ENCODE results near the gene DICER1.

The DICER1 gene

DNA sequence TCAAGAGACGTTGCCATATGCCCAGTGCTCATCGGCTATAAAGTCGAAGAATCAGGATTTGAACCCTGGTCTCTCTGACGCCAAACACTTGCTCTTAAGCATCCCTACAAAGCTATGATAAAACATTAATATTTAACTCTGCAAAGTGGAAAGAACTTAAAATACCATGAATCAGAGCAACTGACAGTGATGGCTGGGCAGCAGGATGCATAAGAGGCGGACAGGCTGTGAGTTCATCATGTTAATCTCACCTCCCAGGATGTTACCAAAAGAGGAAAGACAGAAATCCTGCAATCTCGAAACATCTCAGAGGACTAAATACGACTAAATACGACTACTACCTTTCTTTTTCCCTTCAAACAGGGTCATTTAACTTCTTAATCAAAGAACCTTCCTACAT, 5.8 kb downstream of the DICER1 start:
- Histone ChIP-seq H3K79me2 (ENCODE audit: insufficient read depth, low read depth) (peaks cover 95% of the 10 kb centered on the region), H3K4me1 (ENCODE audit: low read depth, poor library complexity, severe bottlenecking) (peaks cover 10% of the 10 kb centered on the region), H3K27me3 (ENCODE audit: insufficient read depth, low read depth) (no peaks in the 10 kb centered on the region), H3K27ac (no peak overlapping the region), H2AFZ (ENCODE audit: low read depth) (no peak overlapping the region), H4K20me1 (ENCODE audit: insufficient read depth) (no peaks in the 10 kb centered on the region), H3K4me2 (no peak overlapping the region), H3K4me3 (IDR thresholded peaks at IDR 0.05; ENCODE audit: insufficient read depth, low read depth, low read length) (no peak overlapping the region), H3K9ac (no peak overlapping the region), H3K36me3 (ENCODE audit: insufficient read depth) (no peaks in the 10 kb centered on the region)
- no peak for TF ChIP-seq CTCF (conservative IDR thresholded peaks at IDR 0.05; ENCODE audit: low read depth, low read length)

- Histone ChIP-seq H3K36me3 (ENCODE audit: insufficient read depth) (no peaks in the 10 kb centered on the region), H3K9ac (no peak overlapping the region), H3K27ac (no peak overlapping the region), H3K4me2 (no peak overlapping the region), H3K27me3 (ENCODE audit: insufficient read depth, low read depth) (no peaks in the 10 kb centered on the region), H2AFZ (ENCODE audit: low read depth) (no peak overlapping the region), H3K4me1 (ENCODE audit: low read depth, poor library complexity, severe bottlenecking) (peaks cover 10% of the 10 kb centered on the region), H3K79me2 (ENCODE audit: insufficient read depth, low read depth) (peaks cover 95% of the 10 kb centered on the region), H3K4me3 (IDR thresholded peaks at IDR 0.05; ENCODE audit: insufficient read depth, low read depth, low read length) (no peak overlapping the region), H4K20me1 (ENCODE audit: insufficient read depth) (no peaks in the 10 kb centered on the region)
- no peak for TF ChIP-seq CTCF (conservative IDR thresholded peaks at IDR 0.05; ENCODE audit: low read depth, low read length)
These were observed 6.4 kb downstream of the DICER1 start for GRCh38 chr14:95150910-95151309.

GRCh38 chr14:95149441-95149840, 7.9 kb downstream of the DICER1 start:
- Histone ChIP-seq H3K9ac (no peak overlapping the region), H3K79me2 (ENCODE audit: insufficient read depth, low read depth) (peaks cover 94% of the 10 kb centered on the region), H3K27ac (no peak overlapping the region), H4K20me1 (ENCODE audit: insufficient read depth) (no peaks in the 10 kb centered on the region), H2AFZ (ENCODE audit: low read depth) (no peak overlapping the region), H3K36me3 (ENCODE audit: insufficient read depth) (no peaks in the 10 kb centered on the region), H3K4me1 (ENCODE audit: low read depth, poor library complexity, severe bottlenecking) (peaks cover 2% of the 10 kb centered on the region), H3K4me2 (no peak overlapping the region), H3K27me3 (ENCODE audit: insufficient read depth, low read depth) (no peaks in the 10 kb centered on the region), H3K4me3 (IDR thresholded peaks at IDR 0.05; ENCODE audit: insufficient read depth, low read depth, low read length) (no peak overlapping the region)
- TF ChIP-seq CTCF (conservative IDR thresholded peaks at IDR 0.05; ENCODE audit: low read depth, low read length) = no peak

DNA sequence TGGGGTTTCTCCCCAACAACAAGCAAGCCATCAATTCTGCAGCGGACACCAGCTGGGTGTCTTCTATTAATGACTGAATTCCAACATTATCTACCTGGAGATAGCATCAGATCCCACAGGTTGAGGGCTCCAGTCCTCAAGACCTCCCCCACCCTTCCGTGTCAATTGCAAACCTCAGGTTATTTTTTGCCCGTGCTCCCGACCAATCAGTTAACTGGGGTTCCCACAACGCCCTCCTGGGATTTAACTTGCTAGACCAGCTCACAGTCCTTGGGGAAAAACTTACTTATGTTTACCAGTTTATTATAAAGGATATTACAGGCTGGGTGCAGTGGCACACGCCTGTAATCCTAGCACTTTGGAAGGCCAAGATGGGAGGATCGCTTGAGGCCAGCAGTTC, 9.7 kb downstream of the DICER1 start:
- H3K4me2 ChIP-seq = no peak overlapping the region

More for the DNA sequence above, 9.7 kb downstream of the DICER1 start:
- no peaks in the 10 kb centered on the region for H4K20me1 ChIP-seq (ENCODE audit: insufficient read depth)
- no peak overlapping the region for H3K4me3 ChIP-seq (IDR thresholded peaks at IDR 0.05; ENCODE audit: insufficient read depth, low read depth, low read length)
- no peaks in the 10 kb centered on the region for H3K27me3 ChIP-seq (ENCODE audit: insufficient read depth, low read depth)
- peaks cover 90% of the 10 kb centered on the region for H3K79me2 ChIP-seq (ENCODE audit: insufficient read depth, low read depth)
- H3K9ac ChIP-seq = no peak overlapping the region
- H3K27ac ChIP-seq = no peak overlapping the region
- no peak for TF ChIP-seq CTCF (conservative IDR thresholded peaks at IDR 0.05; ENCODE audit: low read depth, low read length)
- H2AFZ ChIP-seq (ENCODE audit: low read depth) = no peak overlapping the region
- peaks cover 11% of the 10 kb centered on the region for H3K4me1 ChIP-seq (ENCODE audit: low read depth, poor library complexity, severe bottlenecking)
- H3K36me3 ChIP-seq (ENCODE audit: insufficient read depth) = no peaks in the 10 kb centered on the region

Measured in KMS-11 (cell line).